Stomach smooth muscle (tissue), 2 donors: ENCODE measurements around the gene SLC10A7.

Experiments
- H3K27ac ChIP-seq: one replicate; pipeline ENCODE4 v1.7.0; 2013; ENCODE audit warnings: mild to moderate bottlenecking, low read length, inconsistent platforms
- H3K27me3 ChIP-seq, 2 donors: one replicate each; pipeline ENCODE4 v1.7.0; 2013; ENCODE audit warnings: low read length in 2 of 2; ENCODE audit not compliant: insufficient read depth in 2 of 2, control insufficient read depth in 1 of 2
- H3K36me3 ChIP-seq, 2 donors: one replicate each; pipeline ENCODE4 v1.7.0; 2013; ENCODE audit warnings: low read length in 2 of 2; ENCODE audit not compliant: control insufficient read depth in 2 of 2, insufficient read depth in 2 of 2
- H3K4me1 ChIP-seq: one replicate; pipeline ENCODE4 v1.7.0; 2013; ENCODE audit warnings: low read length; ENCODE audit not compliant: control insufficient read depth, insufficient read depth
- H3K4me3 ChIP-seq, 2 donors: one replicate each; pipeline ENCODE4 v1.7.0; 2013; ENCODE audit warnings: low read length in 2 of 2
- H3K9ac ChIP-seq, 2 donors: one replicate each; pipeline ENCODE4 v1.7.0; 2013; ENCODE audit warnings: low read length in 2 of 2, mild to moderate bottlenecking in 1 of 2
- H3K9me3 ChIP-seq, 2 donors: one replicate each; pipeline ENCODE4 v1.7.0; 2013; ENCODE audit warnings: low read length in 2 of 2; ENCODE audit not compliant: control insufficient read depth in 2 of 2
- donor health status: healthy.
- donor health status: Pancreatic carcinoma.

SLC10A7 gene

DNA sequence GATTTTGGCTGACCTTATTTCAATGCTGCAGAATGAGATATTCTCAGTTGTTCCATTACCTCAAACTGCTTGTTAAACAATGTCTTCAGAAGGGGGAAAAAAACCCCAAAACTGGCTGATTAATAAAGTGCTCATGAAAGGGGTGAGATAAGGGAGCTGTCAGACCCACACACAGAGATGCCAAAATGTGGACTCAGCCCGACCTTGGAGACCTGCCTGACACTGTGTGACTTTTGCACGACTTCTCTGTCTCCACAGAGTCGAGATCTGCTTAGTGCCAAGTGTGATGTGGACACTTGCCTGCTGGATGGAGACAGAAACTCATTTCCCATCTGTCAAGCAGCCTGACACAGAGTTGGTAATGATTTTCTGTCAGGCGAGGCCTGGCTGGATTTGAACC lies 275.9 kb downstream of the SLC10A7 start:
- Histone ChIP-seq H3K4me3 (no peak overlapping the region), H3K4me1 (peaks cover 33% of the 10 kb centered on the region), H3K27ac (no peak overlapping the region), H3K27me3 (no peaks in the 10 kb centered on the region), H3K9ac (no peak overlapping the region), H3K36me3 (no peaks in the 10 kb centered on the region), H3K9me3 (no peaks in the 10 kb centered on the region)

DNA sequence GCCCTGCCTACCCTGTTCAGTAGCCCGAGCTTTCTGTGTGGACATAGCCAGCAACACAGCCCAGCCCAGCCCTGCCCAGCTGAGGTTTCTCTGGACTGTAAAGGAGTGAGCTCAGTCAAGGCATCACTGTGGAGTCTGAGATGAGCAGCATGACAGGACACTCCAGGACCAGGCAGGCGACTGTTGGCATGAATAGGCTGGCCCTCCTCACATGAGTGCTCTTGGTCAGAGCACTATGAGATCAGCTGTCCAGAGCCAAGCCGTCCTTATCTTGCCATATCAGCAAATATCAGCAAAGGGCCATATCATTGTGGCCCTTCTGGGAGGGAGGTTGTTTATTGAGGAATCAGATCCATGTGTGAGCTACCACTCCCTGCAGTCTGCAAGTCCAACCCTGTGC lies 276.5 kb downstream of the SLC10A7 start:
- Histone ChIP-seq H3K9me3 (no peaks in the 10 kb centered on the region), H3K27me3 (no peaks in the 10 kb centered on the region), H3K36me3 (no peaks in the 10 kb centered on the region), H3K4me3 (no peak overlapping the region), H3K27ac (no peak overlapping the region), H3K9ac (no peak overlapping the region), H3K4me1 (peaks cover 33% of the 10 kb centered on the region)

DNA sequence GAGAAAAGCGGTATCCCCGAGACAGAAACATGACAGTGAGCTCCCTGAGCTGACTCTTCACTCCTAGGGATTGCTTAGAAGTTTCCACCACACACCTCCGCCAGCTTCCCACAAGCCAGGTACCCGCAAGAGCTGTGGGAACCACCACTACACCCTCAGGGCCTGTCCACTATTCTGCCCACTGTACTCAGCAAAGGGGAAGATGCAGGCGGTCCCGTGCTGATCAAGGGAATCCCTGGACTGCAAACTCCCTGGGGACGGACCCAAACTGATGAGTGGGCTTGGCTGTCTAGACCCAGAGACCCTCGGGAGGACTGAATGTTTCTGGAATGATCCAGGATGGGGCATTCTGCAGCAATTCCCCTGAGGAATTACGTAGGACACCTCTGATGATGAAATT lies 277.2 kb downstream of the SLC10A7 start:
- no peak overlapping the region for H3K9ac ChIP-seq
- no peaks in the 10 kb centered on the region for H3K9me3 ChIP-seq
- H3K4me1 ChIP-seq: peaks cover 33% of the 10 kb centered on the region
- no peak overlapping the region for H3K27ac ChIP-seq
- no peak overlapping the region for H3K4me3 ChIP-seq
- H3K36me3 ChIP-seq: no peaks in the 10 kb centered on the region
- H3K27me3 ChIP-seq: no peaks in the 10 kb centered on the region

- no peak overlapping the region for H3K4me3 ChIP-seq
- H3K27ac ChIP-seq: no peak overlapping the region
- H3K9ac ChIP-seq: no peak overlapping the region
- peaks cover 33% of the 10 kb centered on the region for H3K4me1 ChIP-seq
- no peaks in the 10 kb centered on the region for H3K36me3 ChIP-seq
- no peaks in the 10 kb centered on the region for H3K27me3 ChIP-seq
- H3K9me3 ChIP-seq: no peaks in the 10 kb centered on the region
Measured at GRCh38 chr4:146243883-146244277, 277.9 kb downstream of the SLC10A7 start.

GRCh38 chr4:146243141-146243882 lies 278.4 kb downstream of the SLC10A7 start:
- Histone ChIP-seq H3K36me3 (no peaks in the 10 kb centered on the region), H3K27me3 (no peaks in the 10 kb centered on the region), H3K9ac (no peak overlapping the region), H3K9me3 (no peaks in the 10 kb centered on the region), H3K4me1 (peaks cover 33% of the 10 kb centered on the region), H3K27ac (no peak overlapping the region), H3K4me3 (no peak overlapping the region)

DNA sequence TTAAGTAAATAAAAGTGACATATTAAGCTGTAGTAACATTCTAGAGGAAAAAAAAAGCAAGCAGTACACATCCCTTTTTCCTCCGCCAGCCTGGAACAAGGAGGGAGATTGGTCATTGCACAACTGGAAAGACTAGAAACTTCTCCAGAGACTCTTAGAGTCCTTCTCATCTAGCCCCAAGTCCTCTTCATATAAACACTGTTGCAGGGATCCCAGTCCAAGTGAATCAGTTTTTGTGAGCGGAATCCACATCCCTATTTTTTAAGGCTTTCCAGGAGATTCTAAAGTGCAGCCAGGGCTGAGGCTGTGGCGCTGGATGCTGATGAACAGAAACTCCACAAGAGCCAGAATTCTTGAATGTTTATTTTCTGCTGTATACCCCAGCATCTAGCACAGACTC lies 283.6 kb downstream of the SLC10A7 start:
- H3K9me3 ChIP-seq: no peaks in the 10 kb centered on the region
- no peaks in the 10 kb centered on the region for H3K36me3 ChIP-seq
- H3K4me1 ChIP-seq: peaks cover 12% of the 10 kb centered on the region
- H3K27ac ChIP-seq: no peak overlapping the region
- no peaks in the 10 kb centered on the region for H3K27me3 ChIP-seq
- no peak overlapping the region for H3K4me3 ChIP-seq
- no peak overlapping the region for H3K9ac ChIP-seq

- H3K27ac ChIP-seq: no peak overlapping the region
Measured at GRCh38 chr4:146237092-146237491, 284.6 kb downstream of the SLC10A7 start.

GRCh38 chr4:146236216-146236615 lies 285.5 kb downstream of the SLC10A7 start:
- H3K27me3 ChIP-seq: no peaks in the 10 kb centered on the region
- no peaks in the 10 kb centered on the region for H3K36me3 ChIP-seq
- no peak overlapping the region for H3K9ac ChIP-seq
- H3K4me3 ChIP-seq: no peak overlapping the region
- H3K9me3 ChIP-seq: peaks cover 0 to 9% of the 10 kb centered on the region in 2 donors
- no peak overlapping the region for H3K27ac ChIP-seq
- peaks cover under 1% of the 10 kb centered on the region for H3K4me1 ChIP-seq

More at GRCh38 chr4:146237092-146237491, 284.6 kb downstream of the SLC10A7 start:
- H3K4me3 ChIP-seq: no peak overlapping the region
- H3K9ac ChIP-seq: no peak overlapping the region
- peaks cover 6% of the 10 kb centered on the region for H3K4me1 ChIP-seq
- H3K36me3 ChIP-seq: no peaks in the 10 kb centered on the region
- H3K27me3 ChIP-seq: no peaks in the 10 kb centered on the region
- peaks cover 0 to 5% of the 10 kb centered on the region in 2 donors for H3K9me3 ChIP-seq

DNA sequence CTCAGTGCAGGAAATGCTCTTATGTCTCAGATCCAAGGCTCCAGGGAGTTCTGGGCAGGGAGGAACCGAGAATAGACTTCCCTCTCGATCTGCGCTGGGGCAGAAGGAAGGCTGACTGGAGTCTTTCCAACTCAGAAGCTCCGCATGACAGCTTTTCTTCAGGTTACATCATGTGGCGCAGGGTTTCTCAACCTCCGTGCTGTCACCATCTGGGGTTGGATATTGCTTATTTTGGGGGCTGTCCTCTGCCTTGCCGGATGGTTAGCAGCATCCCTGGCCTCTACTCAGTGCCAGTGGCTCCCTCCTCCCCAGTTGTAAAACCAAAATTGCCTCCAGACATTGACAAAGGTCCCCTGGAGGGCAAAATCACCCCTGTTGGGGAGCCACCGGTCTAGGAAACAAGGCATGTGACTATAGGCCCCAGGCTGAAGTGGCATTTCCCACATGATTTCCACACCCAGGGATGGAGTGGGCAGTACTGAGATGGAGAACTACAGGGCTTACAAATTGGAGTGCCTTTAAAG lies 286.0 kb downstream of the SLC10A7 start:
- no peaks in the 10 kb centered on the region for H3K27me3 ChIP-seq
- no peak overlapping the region for H3K27ac ChIP-seq
- H3K4me1 ChIP-seq: no peaks in the 10 kb centered on the region
- H3K4me3 ChIP-seq: no peak overlapping the region
- H3K9ac ChIP-seq: no peak overlapping the region
- peaks cover 0 to 9% of the 10 kb centered on the region in 2 donors for H3K9me3 ChIP-seq
- H3K36me3 ChIP-seq: no peaks in the 10 kb centered on the region

GRCh38 chr4:146232131-146232722 lies 289.5 kb downstream of the SLC10A7 start:
- no peaks in the 10 kb centered on the region for H3K36me3 ChIP-seq
- no peak overlapping the region for H3K9ac ChIP-seq
- no peak overlapping the region for H3K27ac ChIP-seq
- no peaks in the 10 kb centered on the region for H3K27me3 ChIP-seq
- peaks cover 0 to 9% of the 10 kb centered on the region in 2 donors for H3K9me3 ChIP-seq
- no peaks in the 10 kb centered on the region for H3K4me1 ChIP-seq
- no peak overlapping the region for H3K4me3 ChIP-seq

DNA sequence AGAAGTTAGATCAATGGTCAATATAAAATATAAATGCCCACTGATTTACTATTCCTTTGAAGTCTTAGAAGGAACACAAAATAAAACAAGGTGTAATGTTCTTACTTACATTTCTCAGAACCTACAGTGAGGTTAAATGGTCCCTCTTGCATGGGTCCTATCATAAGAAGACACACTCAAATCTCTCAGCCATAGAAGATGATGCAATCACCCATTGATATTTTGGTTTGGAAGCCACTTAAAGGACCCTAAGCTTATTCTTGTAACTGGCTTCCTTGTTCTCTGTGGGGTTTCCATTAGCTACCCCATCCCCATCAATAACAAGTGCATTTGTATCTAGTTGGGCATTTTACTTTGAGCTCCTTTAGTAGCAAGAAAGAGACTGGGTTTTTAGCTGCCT lies 292.3 kb downstream of the SLC10A7 start:
- no peak overlapping the region for H3K9ac ChIP-seq
- H3K36me3 ChIP-seq: no peaks in the 10 kb centered on the region
- no peaks in the 10 kb centered on the region for H3K4me1 ChIP-seq
- H3K27ac ChIP-seq: no peak overlapping the region
- H3K27me3 ChIP-seq: no peaks in the 10 kb centered on the region
- H3K9me3 ChIP-seq: peaks cover 0 to 9% of the 10 kb centered on the region in 2 donors
- no peak overlapping the region for H3K4me3 ChIP-seq
